ENCODE results near the gene KIF5B.

DNA sequence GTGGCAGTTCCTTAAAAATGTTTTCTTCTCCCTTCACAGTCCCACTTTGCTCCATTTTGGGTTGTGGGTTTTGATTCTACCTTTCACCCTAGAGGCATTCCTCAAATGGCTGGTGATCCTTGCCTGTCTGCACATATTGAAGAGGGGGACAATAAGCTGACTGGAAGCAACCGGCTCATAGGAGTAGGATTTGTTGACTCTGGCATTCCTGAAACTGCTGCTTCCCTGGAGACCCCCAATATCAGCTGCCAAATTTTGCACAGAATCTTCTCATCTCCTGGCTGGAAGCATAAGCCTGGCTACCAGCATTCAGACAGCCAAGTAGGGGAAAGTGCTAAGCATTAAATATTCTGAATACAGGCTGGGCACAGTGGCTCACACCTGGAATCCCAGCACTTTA, 53.7 kb downstream of the KIF5B start:
- TF ChIP-seq, protein P1, sequence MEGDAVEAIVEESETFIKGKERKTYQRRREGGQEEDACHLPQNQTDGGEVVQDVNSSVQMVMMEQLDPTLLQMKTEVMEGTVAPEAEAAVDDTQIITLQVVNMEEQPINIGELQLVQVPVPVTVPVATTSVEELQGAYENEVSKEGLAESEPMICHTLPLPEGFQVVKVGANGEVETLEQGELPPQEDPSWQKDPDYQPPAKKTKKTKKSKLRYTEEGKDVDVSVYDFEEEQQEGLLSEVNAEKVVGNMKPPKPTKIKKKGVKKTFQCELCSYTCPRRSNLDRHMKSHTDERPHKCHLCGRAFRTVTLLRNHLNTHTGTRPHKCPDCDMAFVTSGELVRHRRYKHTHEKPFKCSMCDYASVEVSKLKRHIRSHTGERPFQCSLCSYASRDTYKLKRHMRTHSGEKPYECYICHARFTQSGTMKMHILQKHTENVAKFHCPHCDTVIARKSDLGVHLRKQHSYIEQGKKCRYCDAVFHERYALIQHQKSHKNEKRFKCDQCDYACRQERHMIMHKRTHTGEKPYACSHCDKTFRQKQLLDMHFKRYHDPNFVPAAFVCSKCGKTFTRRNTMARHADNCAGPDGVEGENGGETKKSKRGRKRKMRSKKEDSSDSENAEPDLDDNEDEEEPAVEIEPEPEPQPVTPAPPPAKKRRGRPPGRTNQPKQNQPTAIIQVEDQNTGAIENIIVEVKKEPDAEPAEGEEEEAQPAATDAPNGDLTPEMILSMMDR (IDR thresholded peaks at IDR 0.05; ENCODE audit: low read length) = no peak
- TF ChIP-seq EZH2 (IDR thresholded peaks at IDR 0.05; ENCODE audit: borderline replicate concordance, low read length) = no peak

All from OCI-LY1 (cell line).